ENCODE results near the gene SRP14. TPM values are rescaled to one million over a fixed set of nuclear protein-coding genes. Genes with fewer than 3 reads are reported as not detected.

The SRP14 gene
- total and polyA plus RNA-seq, 4 donors: 136 to 421 (median 272) TPM

DNA sequence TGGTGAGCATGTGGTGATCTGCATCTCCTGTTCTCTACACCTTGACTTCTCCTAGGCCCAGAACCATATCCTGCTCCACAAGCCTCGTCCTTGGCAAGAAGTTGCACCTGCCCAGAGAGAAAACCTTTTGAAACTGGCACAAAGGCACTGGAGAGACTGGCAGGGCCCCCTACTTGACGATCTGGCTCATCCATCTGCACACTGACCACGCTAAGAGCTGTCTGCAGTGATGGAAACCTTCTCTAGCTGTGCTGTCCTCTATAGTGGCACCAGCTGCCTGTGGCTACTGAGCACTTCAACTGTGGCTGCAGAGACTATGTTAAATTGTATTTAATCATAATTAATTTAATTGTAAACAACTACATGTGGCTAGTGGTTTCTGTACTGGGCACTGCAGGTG, 26.2 kb upstream of the SRP14 start:
- H3K9me3 ChIP-seq (ENCODE audit: control insufficient read depth in 4 of 4, insufficient read depth in 3 of 4, low read length in 3 of 4): no peaks in the 10 kb centered on the region
- TF ChIP-seq, protein P1, sequence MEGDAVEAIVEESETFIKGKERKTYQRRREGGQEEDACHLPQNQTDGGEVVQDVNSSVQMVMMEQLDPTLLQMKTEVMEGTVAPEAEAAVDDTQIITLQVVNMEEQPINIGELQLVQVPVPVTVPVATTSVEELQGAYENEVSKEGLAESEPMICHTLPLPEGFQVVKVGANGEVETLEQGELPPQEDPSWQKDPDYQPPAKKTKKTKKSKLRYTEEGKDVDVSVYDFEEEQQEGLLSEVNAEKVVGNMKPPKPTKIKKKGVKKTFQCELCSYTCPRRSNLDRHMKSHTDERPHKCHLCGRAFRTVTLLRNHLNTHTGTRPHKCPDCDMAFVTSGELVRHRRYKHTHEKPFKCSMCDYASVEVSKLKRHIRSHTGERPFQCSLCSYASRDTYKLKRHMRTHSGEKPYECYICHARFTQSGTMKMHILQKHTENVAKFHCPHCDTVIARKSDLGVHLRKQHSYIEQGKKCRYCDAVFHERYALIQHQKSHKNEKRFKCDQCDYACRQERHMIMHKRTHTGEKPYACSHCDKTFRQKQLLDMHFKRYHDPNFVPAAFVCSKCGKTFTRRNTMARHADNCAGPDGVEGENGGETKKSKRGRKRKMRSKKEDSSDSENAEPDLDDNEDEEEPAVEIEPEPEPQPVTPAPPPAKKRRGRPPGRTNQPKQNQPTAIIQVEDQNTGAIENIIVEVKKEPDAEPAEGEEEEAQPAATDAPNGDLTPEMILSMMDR (IDR thresholded peaks at IDR 0.05; ENCODE audit: control extremely low read depth, extremely low read depth): no peak
- no peaks in the 10 kb centered on the region for H3K27me3 ChIP-seq (ENCODE audit: control insufficient read depth in 3 of 3, insufficient read depth in 3 of 3, low read length in 2 of 3)
- DNase-seq (no peak), ATAC-seq (ENCODE audit: insufficient read depth, low FRiP score) (no peak)
- H3K27ac ChIP-seq (ENCODE audit: low read depth in 1 of 2, low read length in 1 of 2): no peak overlapping the region
- H3K36me3 ChIP-seq (ENCODE audit: control insufficient read depth in 4 of 4, insufficient read depth in 4 of 4, low read length in 4 of 4): no peaks in the 10 kb centered on the region
- H3K4me3 ChIP-seq: no peak overlapping the region
- H3K4me1 ChIP-seq (ENCODE audit: control insufficient read depth in 5 of 5, insufficient read depth in 5 of 5, low read length in 5 of 5): peaks cover 6 to 23% (median 14%) of the 10 kb centered on the region in 5 donors
- WGBS, 2 donors: 87 to 92% methylated on average over 3 of the region's 3 CpGs
- no peak overlapping the region for H3K9ac ChIP-seq (ENCODE audit: insufficient read depth in 1 of 2, low read length in 2 of 2)

DNA sequence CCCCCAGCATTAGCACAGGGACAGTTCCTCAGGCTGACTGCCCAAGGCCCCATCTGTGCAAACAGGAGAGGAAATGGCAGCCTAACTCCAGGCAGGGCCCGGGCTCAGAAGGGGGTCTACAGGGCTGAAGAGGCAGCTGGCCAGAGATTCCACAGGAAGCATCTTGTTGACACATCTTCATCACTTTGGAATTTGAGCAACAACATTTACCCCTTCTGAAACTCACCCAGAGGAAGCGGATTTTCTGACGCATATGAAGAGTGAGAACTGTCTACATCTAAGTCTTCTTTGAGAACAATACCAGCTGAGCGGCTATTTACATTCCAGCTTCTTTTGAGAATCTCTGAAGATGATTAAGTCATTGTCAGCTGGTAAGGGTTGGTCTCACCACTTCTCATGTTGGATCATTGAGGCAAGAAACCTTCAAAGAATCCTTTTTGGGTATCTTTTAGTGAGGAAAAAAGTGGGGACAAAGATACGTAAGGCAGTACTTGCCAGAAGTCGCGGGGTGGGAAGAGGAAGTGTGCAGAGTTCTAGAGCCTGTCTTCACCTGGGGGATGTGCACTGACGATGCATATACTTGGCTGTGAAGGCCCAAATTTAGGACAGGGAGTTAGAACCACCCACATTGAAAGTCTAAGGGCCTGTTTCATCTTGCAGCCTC, 25.4 kb upstream of the SRP14 start:
- peaks cover 2 to 19% (median 9%) of the 10 kb centered on the region in 5 donors for H3K4me1 ChIP-seq (ENCODE audit: control insufficient read depth in 5 of 5, insufficient read depth in 5 of 5, low read length in 5 of 5)
- ATAC-seq (ENCODE audit: insufficient read depth, low FRiP score) (no peak), DNase-seq (no peak)
- no peaks in the 10 kb centered on the region for H3K27me3 ChIP-seq (ENCODE audit: control insufficient read depth in 3 of 3, insufficient read depth in 3 of 3, low read length in 2 of 3)
- H3K9me3 ChIP-seq (ENCODE audit: control insufficient read depth in 4 of 4, insufficient read depth in 3 of 4, low read length in 3 of 4): no peaks in the 10 kb centered on the region
- no peak overlapping the region for H3K9ac ChIP-seq (ENCODE audit: insufficient read depth in 1 of 2, low read length in 2 of 2)
- WGBS, 2 donors: 70 to 77% methylated on average over 8 of the region's 8 CpGs
- H3K36me3 ChIP-seq (ENCODE audit: control insufficient read depth in 4 of 4, insufficient read depth in 4 of 4, low read length in 4 of 4): no peaks in the 10 kb centered on the region
- no peak overlapping the region for H3K27ac ChIP-seq (ENCODE audit: low read depth in 1 of 2, low read length in 1 of 2)
- no peak overlapping the region for H3K4me3 ChIP-seq
- TF ChIP-seq, protein P1 (IDR thresholded peaks at IDR 0.05; ENCODE audit: control extremely low read depth, extremely low read depth): no peak

DNA sequence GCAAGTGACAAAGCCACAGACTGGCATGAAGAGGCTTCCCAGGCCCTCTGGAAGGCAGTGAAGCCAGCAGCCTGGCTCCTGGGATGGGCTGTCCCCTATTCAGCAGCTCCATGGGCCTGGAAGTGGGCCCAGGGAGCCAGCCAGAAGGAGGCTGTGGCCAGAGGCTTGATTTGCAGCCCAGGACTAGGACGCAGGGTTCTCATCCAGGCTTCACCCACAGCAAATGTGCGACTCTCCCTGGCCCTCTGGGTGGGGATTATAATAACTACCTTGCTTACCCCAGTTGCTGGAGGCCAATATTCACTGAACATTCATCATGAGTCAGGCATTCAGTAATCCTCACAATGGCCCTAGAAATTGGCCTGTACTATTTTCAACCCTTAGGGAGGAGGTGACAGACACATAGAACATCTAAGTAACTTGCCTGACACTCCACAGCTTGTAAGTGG, 24.6 kb upstream of the SRP14 start:
- H3K4me3 ChIP-seq: no peak overlapping the region
- no peak overlapping the region for H3K27ac ChIP-seq (ENCODE audit: low read depth in 1 of 2, low read length in 1 of 2)
- TF ChIP-seq, protein P1 (IDR thresholded peaks at IDR 0.05; ENCODE audit: control extremely low read depth, extremely low read depth): no peak
- no peaks in the 10 kb centered on the region for H3K9me3 ChIP-seq (ENCODE audit: control insufficient read depth in 4 of 4, insufficient read depth in 3 of 4, low read length in 3 of 4)
- 86 to 91% methylated on average over 2 of the region's 2 CpGs for WGBS, 2 donors
- H3K27me3 ChIP-seq (ENCODE audit: control insufficient read depth in 3 of 3, insufficient read depth in 3 of 3, low read length in 2 of 3): no peaks in the 10 kb centered on the region
- H3K36me3 ChIP-seq (ENCODE audit: control insufficient read depth in 4 of 4, insufficient read depth in 4 of 4, low read length in 4 of 4): no peaks in the 10 kb centered on the region
- DNase-seq (no peak), ATAC-seq (ENCODE audit: insufficient read depth, low FRiP score) (no peak)
- no peak overlapping the region for H3K9ac ChIP-seq (ENCODE audit: insufficient read depth in 1 of 2, low read length in 2 of 2)
- peaks cover 2 to 12% (median 6%) of the 10 kb centered on the region in 5 donors for H3K4me1 ChIP-seq (ENCODE audit: control insufficient read depth in 5 of 5, insufficient read depth in 5 of 5, low read length in 5 of 5)

Data from lung (tissue), 12 donors.